Small intestine (tissue), 7 donors: ENCODE results near the gene DMGDH. TPM values are rescaled to one million over a fixed set of nuclear protein-coding genes. Genes with fewer than 3 reads are reported as not detected.
A peak's percentile ranks its signal among the peaks of the same experiment; 100 is the strongest.

Experiments
- DNase-seq, 2 donors: peaks; one replicate each; pipeline versions ENCODE4 v3.0.0 to v3.0.0-alpha.2; 2013
- FAIRE-seq: peaks from 2 replicates; lab custom pipeline; 2012; peaks lifted over from hg19 to GRCh38; lab: Jason Lieb, UNC
- H3K27ac ChIP-seq, 3 donors: one replicate each; pipeline ENCODE4 v1.5.1; 2013; ENCODE audit warnings: low read length in 2 of 3, mild to moderate bottlenecking in 2 of 3, control low read depth in 1 of 3, inconsistent platforms in 1 of 3, low read depth in 1 of 3, moderate library complexity in 1 of 3
- H3K27me3 ChIP-seq, 3 donors: one replicate each; pipeline ENCODE4 v1.6.1; 2013; ENCODE audit warnings: low read length in 3 of 3, inconsistent platforms in 1 of 3; ENCODE audit not compliant: control insufficient read depth in 3 of 3, insufficient read depth in 3 of 3
- H3K36me3 ChIP-seq, 3 donors: one replicate each; pipeline ENCODE4 v1.6.1; 2013; ENCODE audit warnings: low read length in 3 of 3, inconsistent platforms in 1 of 3, low read depth in 1 of 3, mild to moderate bottlenecking in 1 of 3, moderate library complexity in 1 of 3; ENCODE audit not compliant: control insufficient read depth in 3 of 3, insufficient read depth in 2 of 3
- H3K4me1 ChIP-seq, 3 donors: one replicate each; pipeline ENCODE4 v1.6.1; 2013; ENCODE audit warnings: low read length in 2 of 3, inconsistent platforms in 1 of 3, low read depth in 1 of 3, mild to moderate bottlenecking in 1 of 3, moderate library complexity in 1 of 3; ENCODE audit not compliant: control insufficient read depth in 3 of 3, insufficient read depth in 2 of 3
- H3K4me3 ChIP-seq, 3 donors: one replicate each; pipeline ENCODE4 v1.5.1; 2013; ENCODE audit warnings: low read length in 3 of 3, control low read depth in 1 of 3, inconsistent platforms in 1 of 3, low read depth in 1 of 3, mild to moderate bottlenecking in 1 of 3, moderate library complexity in 1 of 3
- H3K9me3 ChIP-seq, 2 donors: one replicate each; pipeline ENCODE4 v1.6.1; 2013; ENCODE audit warnings: low read depth in 1 of 2, low read length in 1 of 2; ENCODE audit not compliant: control insufficient read depth in 2 of 2, insufficient read depth in 1 of 2
- WGBS, 3 donors: extraction: QIAGEN DNeasy Blood & Tissue Kit; methylation state at CpG; one replicate each; pipeline ENCODE4 v1.1.7; 2013; 5-methylcytosine and 5-hydroxymethylcytosine counted together
- polyA plus RNA-seq, 4 donors: library from polyadenylated mRNA; stranded (reverse) in 3 of 4; unstranded in 1 of 4; fragments of 200-250 nt in 3 of 4; fragments of 120-200 nt in 1 of 4; gene quantifications; one replicate each; pipeline versions ENCODE4 v1.2.1 to v1.2.3, GENCODE V29; 2013
- donor health status: healthy with polysubstance abuse.
- donor health status: control.
- donor health status: control.
- donor health status: Bipolar disorder and iron deficiency.
- donor health status: healthy.

DMGDH gene
- polyA plus RNA-seq, 4 donors, result 0.24 to 1.9 TPM; not detected in 2

DNA sequence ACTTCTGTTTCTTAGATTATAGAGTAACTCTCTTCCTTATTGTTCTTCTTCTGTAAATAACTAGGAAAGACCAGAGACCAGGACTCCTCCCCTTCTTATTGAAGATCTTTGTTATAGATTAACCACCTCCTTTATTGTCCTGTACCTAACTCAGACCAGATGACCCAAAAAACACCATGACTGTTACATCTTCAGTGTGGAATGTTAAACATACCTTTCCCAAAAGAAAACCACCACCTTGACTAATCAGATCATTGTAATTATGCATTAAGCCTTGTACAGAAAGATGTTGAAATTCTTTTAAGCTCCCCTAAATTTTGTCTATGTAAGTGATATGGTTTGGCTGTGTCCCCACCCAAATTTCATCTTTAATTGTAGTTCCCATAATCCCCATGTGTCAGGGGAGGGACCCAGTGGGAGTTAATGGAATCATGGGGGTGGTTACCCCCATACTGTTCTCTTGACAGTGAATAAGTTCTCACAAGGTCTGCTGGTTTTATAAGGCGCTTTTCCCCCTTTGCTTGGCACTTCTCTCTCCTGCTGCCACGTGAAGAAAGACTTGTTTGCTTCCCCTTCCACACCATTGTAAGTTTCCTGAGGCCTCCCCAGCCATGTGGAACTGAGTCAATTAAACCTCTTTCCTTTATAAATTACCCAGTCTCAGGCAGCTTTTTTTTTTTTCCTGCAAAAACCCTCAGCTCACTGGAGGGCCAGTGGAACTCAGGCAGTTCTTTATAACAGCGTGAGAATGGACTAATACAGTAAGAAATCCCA lies 110.6 kb downstream of the DMGDH start:
- Histone ChIP-seq H3K4me3 (no peak overlapping the region), H3K36me3 (peaks cover 0 to 2% (median 0%) of the 10 kb centered on the region in 3 donors), H3K27ac (no peak overlapping the region), H3K27me3 (no peaks in the 10 kb centered on the region), H3K4me1 (no peaks in the 10 kb centered on the region), H3K9me3 (no peaks in the 10 kb centered on the region)
- WGBS, 3 donors, result 63 to 78% (median 71%) methylated on average over 3 of the region's 3 CpGs
- FAIRE-seq (peak; percentile 47), DNase-seq (peak; percentile 16 to 32)

DNA sequence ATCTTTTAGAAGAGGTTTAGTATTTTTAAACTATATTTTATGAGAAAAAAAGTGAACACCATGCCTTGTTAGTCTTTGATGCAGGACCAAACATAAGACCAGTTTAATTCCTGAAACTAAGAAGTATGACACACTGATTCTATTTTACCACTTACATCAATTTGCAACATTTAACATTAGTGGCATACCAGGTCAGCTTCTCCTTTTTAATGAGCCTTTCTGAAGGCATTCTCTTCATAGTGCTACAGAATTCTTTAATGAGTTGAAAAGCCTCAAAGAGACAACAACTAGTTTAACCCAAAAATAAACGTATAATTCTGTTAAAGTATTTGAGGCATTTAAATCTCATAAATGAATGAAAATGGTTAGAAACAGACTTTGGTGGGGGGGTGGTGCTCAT lies 112.6 kb downstream of the DMGDH start:
- DNase-seq, result no peak
- 84 to 91% (median 88%) methylated on average over 1 of the region's 1 CpG for WGBS, 3 donors
- H3K9me3 ChIP-seq, result no peaks in the 10 kb centered on the region
- H3K36me3 ChIP-seq, result no peaks in the 10 kb centered on the region
- H3K4me3 ChIP-seq, result no peak overlapping the region
- no peaks in the 10 kb centered on the region for H3K4me1 ChIP-seq
- H3K27me3 ChIP-seq, result no peaks in the 10 kb centered on the region
- FAIRE-seq, result no peak
- H3K27ac ChIP-seq, result no peak overlapping the region

DNA sequence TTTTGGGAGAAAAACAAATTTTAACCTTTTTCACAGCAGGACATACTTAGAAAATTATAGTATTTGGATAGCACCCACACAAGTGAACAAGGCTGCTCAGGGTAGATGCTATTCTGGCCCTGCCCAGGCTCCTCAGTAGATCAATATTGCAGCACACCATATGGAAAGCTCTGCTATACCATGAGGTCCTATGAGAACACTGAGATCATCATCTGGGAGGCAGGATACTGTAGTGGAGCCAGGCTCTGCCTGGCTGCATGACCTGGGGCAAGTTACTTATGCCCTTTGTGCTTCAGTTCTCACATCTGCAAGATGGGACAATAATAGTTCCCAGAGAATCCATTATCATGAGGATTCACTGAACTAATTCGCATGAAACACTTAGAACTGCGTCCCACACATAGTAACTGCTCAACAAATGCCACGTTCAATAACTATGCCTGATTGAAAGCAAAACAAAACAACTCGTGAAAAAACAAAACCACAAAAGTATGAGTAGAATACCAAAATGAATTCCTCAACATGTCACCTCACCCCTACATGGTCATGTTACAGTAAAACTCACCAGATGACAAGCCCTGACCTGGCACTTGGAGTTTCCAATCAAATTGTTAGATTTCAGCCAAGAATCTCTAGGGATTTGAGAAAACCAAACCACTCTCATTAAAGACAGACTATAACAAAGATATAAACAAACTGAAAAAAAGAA lies 116.2 kb downstream of the DMGDH start:
- FAIRE-seq, result no peak
- Histone ChIP-seq H3K4me3 (no peak overlapping the region), H3K27me3 (no peaks in the 10 kb centered on the region), H3K27ac (no peak overlapping the region), H3K9me3 (no peaks in the 10 kb centered on the region), H3K36me3 (no peaks in the 10 kb centered on the region), H3K4me1 (no peaks in the 10 kb centered on the region)
- 66 to 83% (median 80%) methylated on average over 4 of the region's 4 CpGs for WGBS, 3 donors
- DNase-seq, result no peak

Other genes starting within 250 kb of the DMGDH start
- 10 to 100 TPM in 1 of 4 donors, 1 to 10 TPM in 1, under 1 TPM in 2; 0.54 to 17.9 (median 1.9) TPM for gene ARSB, start 84.4 kb downstream of the DMGDH start, polyA plus RNA-seq
- gene BHMT2, start 93 bp upstream of the DMGDH start, polyA plus RNA-seq, result 1 to 10 TPM in 3 of 4 donors, under 1 TPM in 1; 0.45 to 4.1 (median 1.9) TPM
- gene BHMT, start 42.1 kb upstream of the DMGDH start, polyA plus RNA-seq, result 1 to 10 TPM in 1 of 4 donors, under 1 TPM in 2, not detected in 1; 0.45 to 2.5 (median 0.46) TPM
- 10 to 100 TPM in 1 of 4 donors, 1 to 10 TPM in 3; 1.6 to 10.3 (median 2.5) TPM for gene JMY, start 166.5 kb upstream of the DMGDH start, polyA plus RNA-seq